ENCODE measurements around the gene SENP5. TPM values are rescaled to one million over a fixed set of nuclear protein-coding genes. Genes with fewer than 3 reads are reported as not detected.
"Not testable (repeated sequence)": the region's sequence is repeated elsewhere in the genome, so short reads cannot be mapped to it uniquely, and the experiment has no call there.

Gene SENP5
- total and polyA plus RNA-seq, 4 donors, result 3.9 to 26.9 (median 14.3) TPM

GRCh38 chr3:196821806-196822355, 45.8 kb upstream of the SENP5 start:
- WGBS, result 94% methylated on average over 6 of the region's 6 CpGs
- Histone ChIP-seq H3K9me3 (ENCODE audit: control insufficient read depth in 4 of 4, low read length in 3 of 4) (no peaks in the 10 kb centered on the region), H3K36me3 (ENCODE audit: control insufficient read depth in 4 of 4, insufficient read depth in 3 of 4, low read depth in 1 of 4, low read length in 3 of 4) (peaks cover 14 to 66% (median 49%) of the 10 kb centered on the region in 4 donors), H3K27ac (ENCODE audit: low read depth in 1 of 2, low read length in 2 of 2) (no peak overlapping the region), H3K27me3 (ENCODE audit: control insufficient read depth in 4 of 4, insufficient read depth in 4 of 4, low read length in 3 of 4) (no peaks in the 10 kb centered on the region), H3K4me3 (ENCODE audit: low read depth in 1 of 3, low read length in 3 of 3) (no peak overlapping the region), H3K4me1 (ENCODE audit: control insufficient read depth in 4 of 4, insufficient read depth in 4 of 4, low read length in 3 of 4) (no peaks in the 10 kb centered on the region), H3K9ac (ENCODE audit: low read depth in 1 of 2, low read length in 2 of 2) (no peak overlapping the region)
- DNase-seq (ENCODE audit: low spot score), result no peak
- TF ChIP-seq GABPA (IDR thresholded peaks at IDR 0.05 in 1 of 2, conservative IDR thresholded peaks at IDR 0.05 in 1 of 2) (no peak), RXRA (IDR thresholded peaks at IDR 0.05) (no peak), FOXA2 (IDR thresholded peaks at IDR 0.05) (no peak), ATF3 (IDR thresholded peaks at IDR 0.05) (no peak), EGR1 (IDR thresholded peaks at IDR 0.05; ENCODE audit: low read depth in 2 of 2) (no peak), JUND (IDR thresholded peaks at IDR 0.05) (no peak)
- TF ChIP-seq, protein P1, sequence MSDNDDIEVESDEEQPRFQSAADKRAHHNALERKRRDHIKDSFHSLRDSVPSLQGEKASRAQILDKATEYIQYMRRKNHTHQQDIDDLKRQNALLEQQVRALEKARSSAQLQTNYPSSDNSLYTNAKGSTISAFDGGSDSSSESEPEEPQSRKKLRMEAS (IDR thresholded peaks at IDR 0.05), result no peak

DNA sequence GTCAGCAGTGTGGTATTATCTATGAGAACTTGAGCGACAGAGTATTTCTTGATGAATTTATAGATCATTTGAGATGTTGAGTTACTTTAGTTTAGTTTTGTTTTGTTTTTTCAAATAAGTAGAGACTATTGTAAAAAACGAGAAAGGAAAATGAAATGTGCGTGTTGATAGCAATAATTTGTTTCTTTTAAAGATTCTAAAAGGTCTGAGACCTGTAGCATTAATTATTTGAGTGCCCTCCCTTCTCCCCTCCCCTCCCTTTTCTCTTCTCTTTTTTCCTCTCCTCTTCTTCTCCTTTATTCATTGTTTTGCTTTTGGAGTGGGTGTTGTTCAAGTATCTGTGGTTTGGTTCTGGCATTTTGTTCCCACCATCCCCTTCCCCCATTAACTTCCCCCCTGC, 38.1 kb upstream of the SENP5 start:
- H3K27ac ChIP-seq (ENCODE audit: low read depth in 1 of 2, low read length in 2 of 2); H3K4me1 ChIP-seq (ENCODE audit: control insufficient read depth in 4 of 4, insufficient read depth in 4 of 4, low read length in 3 of 4); H3K9me3 ChIP-seq (ENCODE audit: control insufficient read depth in 4 of 4, low read length in 3 of 4); DNase-seq (ENCODE audit: low spot score); H3K27me3 ChIP-seq (ENCODE audit: control insufficient read depth in 4 of 4, insufficient read depth in 4 of 4, low read length in 3 of 4); H3K9ac ChIP-seq (ENCODE audit: low read depth in 1 of 2, low read length in 2 of 2); H3K4me3 ChIP-seq (ENCODE audit: low read depth in 1 of 3, low read length in 3 of 3): not testable (repeated sequence)
- WGBS, result 97% methylated on average over 3 of the region's 3 CpGs
- peaks cover 3 to 21% (median 21%) of the 10 kb centered on the region in 4 donors for H3K36me3 ChIP-seq (ENCODE audit: control insufficient read depth in 4 of 4, insufficient read depth in 3 of 4, low read depth in 1 of 4, low read length in 3 of 4)

DNA sequence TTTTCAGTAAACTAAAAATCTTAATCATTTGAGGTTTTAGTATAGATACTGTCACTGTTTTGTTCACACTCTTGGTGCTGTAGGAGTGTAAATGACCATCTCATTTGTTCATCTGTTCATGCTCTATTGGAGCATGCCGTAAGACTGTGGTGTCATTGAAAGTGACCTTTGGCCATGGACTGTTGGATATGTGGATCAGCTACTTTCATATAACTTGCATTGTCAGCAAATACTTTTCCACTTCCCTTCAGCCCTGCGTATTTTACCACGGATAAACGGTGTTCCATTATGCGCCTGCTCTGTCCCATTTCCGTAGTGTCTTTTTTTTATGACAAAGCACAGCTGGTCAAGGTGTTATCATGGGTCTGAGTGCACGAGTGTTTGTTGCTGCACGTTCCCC, 32.6 kb upstream of the SENP5 start:
- no peak for DNase-seq (ENCODE audit: low spot score)
- Histone ChIP-seq H3K27ac (ENCODE audit: low read depth in 1 of 2, low read length in 2 of 2) (no peak overlapping the region), H3K9ac (ENCODE audit: low read depth in 1 of 2, low read length in 2 of 2) (no peak overlapping the region), H3K36me3 (ENCODE audit: control insufficient read depth in 4 of 4, insufficient read depth in 3 of 4, low read depth in 1 of 4, low read length in 3 of 4) (peaks cover 2 to 8% (median 7%) of the 10 kb centered on the region in 4 donors), H3K9me3 (ENCODE audit: control insufficient read depth in 4 of 4, low read length in 3 of 4) (no peaks in the 10 kb centered on the region), H3K4me1 (ENCODE audit: control insufficient read depth in 4 of 4, insufficient read depth in 4 of 4, low read length in 3 of 4) (peaks cover 0 to 9% (median 4%) of the 10 kb centered on the region in 4 donors), H3K27me3 (ENCODE audit: control insufficient read depth in 4 of 4, insufficient read depth in 4 of 4, low read length in 3 of 4) (no peaks in the 10 kb centered on the region), H3K4me3 (ENCODE audit: low read depth in 1 of 3, low read length in 3 of 3) (no peak overlapping the region)
- TF ChIP-seq RXRA (IDR thresholded peaks at IDR 0.05) (peak in 1 of 2 donors; percentile 15), GABPA (IDR thresholded peaks at IDR 0.05 in 1 of 2, conservative IDR thresholded peaks at IDR 0.05 in 1 of 2) (no peak), ATF3 (IDR thresholded peaks at IDR 0.05) (no peak), JUND (IDR thresholded peaks at IDR 0.05) (no peak), FOXA2 (IDR thresholded peaks at IDR 0.05) (no peak), SP1 (IDR thresholded peaks at IDR 0.05) (no peak), FOXA1 (IDR thresholded peaks at IDR 0.05) (no peak), RAD21 (IDR thresholded peaks at IDR 0.05) (no peak), HNF4G (IDR thresholded peaks at IDR 0.05) (no peak), HNF4A (conservative IDR thresholded peaks at IDR 0.05) (peak; percentile 53 to 73), ZBTB33 (IDR thresholded peaks at IDR 0.05) (no peak), TAF1 (conservative IDR thresholded peaks at IDR 0.05) (no peak), NR2F2 (IDR thresholded peaks at IDR 0.05) (no peak)
- TF ChIP-seq, protein P1 (IDR thresholded peaks at IDR 0.05), result no peak
- TF ChIP-seq, protein P2, sequence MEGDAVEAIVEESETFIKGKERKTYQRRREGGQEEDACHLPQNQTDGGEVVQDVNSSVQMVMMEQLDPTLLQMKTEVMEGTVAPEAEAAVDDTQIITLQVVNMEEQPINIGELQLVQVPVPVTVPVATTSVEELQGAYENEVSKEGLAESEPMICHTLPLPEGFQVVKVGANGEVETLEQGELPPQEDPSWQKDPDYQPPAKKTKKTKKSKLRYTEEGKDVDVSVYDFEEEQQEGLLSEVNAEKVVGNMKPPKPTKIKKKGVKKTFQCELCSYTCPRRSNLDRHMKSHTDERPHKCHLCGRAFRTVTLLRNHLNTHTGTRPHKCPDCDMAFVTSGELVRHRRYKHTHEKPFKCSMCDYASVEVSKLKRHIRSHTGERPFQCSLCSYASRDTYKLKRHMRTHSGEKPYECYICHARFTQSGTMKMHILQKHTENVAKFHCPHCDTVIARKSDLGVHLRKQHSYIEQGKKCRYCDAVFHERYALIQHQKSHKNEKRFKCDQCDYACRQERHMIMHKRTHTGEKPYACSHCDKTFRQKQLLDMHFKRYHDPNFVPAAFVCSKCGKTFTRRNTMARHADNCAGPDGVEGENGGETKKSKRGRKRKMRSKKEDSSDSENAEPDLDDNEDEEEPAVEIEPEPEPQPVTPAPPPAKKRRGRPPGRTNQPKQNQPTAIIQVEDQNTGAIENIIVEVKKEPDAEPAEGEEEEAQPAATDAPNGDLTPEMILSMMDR (IDR thresholded peaks at IDR 0.05; ENCODE audit: low read depth, low read length, missing input control), result no peak
- whole genome bisulfite sequencing, result 53% methylated on average over 8 of the region's 8 CpGs

DNA sequence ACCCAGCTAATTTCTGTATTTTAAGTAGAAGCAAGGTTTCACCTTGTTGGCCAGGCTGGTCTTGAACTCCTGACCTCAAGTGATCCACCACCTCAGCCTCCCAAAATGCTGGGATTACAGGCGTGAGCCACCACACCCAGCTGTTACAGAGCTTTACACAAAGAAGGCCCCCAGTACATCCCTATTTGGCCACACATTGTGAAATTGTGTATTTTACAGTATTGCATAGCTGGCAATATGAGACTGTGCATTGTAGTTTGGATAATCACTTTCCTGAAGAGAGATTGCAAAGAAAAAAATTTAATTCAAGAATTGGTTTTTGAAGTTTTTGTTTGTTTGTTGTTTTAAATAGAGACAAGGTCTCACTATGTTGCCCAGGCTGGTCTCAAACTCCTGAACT, 31.1 kb upstream of the SENP5 start:
- not testable (repeated sequence) for H3K27me3 ChIP-seq (ENCODE audit: control insufficient read depth in 4 of 4, insufficient read depth in 4 of 4, low read length in 3 of 4); H3K4me3 ChIP-seq (ENCODE audit: low read depth in 1 of 3, low read length in 3 of 3); H3K36me3 ChIP-seq (ENCODE audit: control insufficient read depth in 4 of 4, insufficient read depth in 3 of 4, low read depth in 1 of 4, low read length in 3 of 4); H3K9me3 ChIP-seq (ENCODE audit: control insufficient read depth in 4 of 4, low read length in 3 of 4); H3K27ac ChIP-seq (ENCODE audit: low read depth in 1 of 2, low read length in 2 of 2); H3K9ac ChIP-seq (ENCODE audit: low read depth in 1 of 2, low read length in 2 of 2); DNase-seq (ENCODE audit: low spot score); H3K4me1 ChIP-seq (ENCODE audit: control insufficient read depth in 4 of 4, insufficient read depth in 4 of 4, low read length in 3 of 4)
- 94% methylated on average over 1 of the region's 1 CpG for whole genome bisulfite sequencing
